ENCODE data around the gene STAT4. TPM values are rescaled to one million over a fixed set of nuclear protein-coding genes. Genes with fewer than 3 reads are reported as not detected.

STAT4 gene
- total and polyA plus RNA-seq, 11 donors: 0.32 to 21.5 (median 1.9) TPM

DNA sequence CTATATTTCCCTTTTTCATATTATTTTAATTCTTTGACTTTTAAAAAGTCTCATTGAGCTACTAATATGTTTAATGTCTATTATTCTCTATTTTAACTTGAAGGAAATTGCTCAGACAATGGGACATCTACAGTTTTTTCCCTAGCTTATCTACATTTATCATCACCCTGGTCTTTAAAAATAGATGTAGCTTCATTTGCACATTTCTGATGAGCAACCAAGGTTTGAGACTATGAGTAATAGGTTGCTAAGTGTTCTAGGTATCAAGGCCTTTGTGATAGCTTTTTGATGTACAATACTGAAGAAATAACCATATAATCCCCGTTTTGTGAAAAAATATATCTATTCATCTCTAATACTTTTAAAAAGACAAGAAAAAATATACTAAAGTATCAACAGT is 47.0 kb downstream of the STAT4 start:
- WGBS, 4 donors: 86 to 97% (median 94%) methylated on average over 1 of the region's 1 CpG
- TF ChIP-seq, protein P1, sequence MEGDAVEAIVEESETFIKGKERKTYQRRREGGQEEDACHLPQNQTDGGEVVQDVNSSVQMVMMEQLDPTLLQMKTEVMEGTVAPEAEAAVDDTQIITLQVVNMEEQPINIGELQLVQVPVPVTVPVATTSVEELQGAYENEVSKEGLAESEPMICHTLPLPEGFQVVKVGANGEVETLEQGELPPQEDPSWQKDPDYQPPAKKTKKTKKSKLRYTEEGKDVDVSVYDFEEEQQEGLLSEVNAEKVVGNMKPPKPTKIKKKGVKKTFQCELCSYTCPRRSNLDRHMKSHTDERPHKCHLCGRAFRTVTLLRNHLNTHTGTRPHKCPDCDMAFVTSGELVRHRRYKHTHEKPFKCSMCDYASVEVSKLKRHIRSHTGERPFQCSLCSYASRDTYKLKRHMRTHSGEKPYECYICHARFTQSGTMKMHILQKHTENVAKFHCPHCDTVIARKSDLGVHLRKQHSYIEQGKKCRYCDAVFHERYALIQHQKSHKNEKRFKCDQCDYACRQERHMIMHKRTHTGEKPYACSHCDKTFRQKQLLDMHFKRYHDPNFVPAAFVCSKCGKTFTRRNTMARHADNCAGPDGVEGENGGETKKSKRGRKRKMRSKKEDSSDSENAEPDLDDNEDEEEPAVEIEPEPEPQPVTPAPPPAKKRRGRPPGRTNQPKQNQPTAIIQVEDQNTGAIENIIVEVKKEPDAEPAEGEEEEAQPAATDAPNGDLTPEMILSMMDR (IDR thresholded peaks at IDR 0.05): no peak
- no peak for TF ChIP-seq POLR2A (IDR thresholded peaks at IDR 0.05)
- intact Hi-C loops (cut with DNase I): no loop called here
- no peak overlapping the region for H3K27ac ChIP-seq
- no peaks in the 10 kb centered on the region for H3K36me3 ChIP-seq
- H3K27me3 ChIP-seq: no peaks in the 10 kb centered on the region
- DNase-seq: no peak
- H3K4me3 ChIP-seq: no peak overlapping the region
- no peaks in the 10 kb centered on the region for H3K4me1 ChIP-seq
- H3K9me3 ChIP-seq: no peaks in the 10 kb centered on the region
- ATAC-seq: no peak

DNA sequence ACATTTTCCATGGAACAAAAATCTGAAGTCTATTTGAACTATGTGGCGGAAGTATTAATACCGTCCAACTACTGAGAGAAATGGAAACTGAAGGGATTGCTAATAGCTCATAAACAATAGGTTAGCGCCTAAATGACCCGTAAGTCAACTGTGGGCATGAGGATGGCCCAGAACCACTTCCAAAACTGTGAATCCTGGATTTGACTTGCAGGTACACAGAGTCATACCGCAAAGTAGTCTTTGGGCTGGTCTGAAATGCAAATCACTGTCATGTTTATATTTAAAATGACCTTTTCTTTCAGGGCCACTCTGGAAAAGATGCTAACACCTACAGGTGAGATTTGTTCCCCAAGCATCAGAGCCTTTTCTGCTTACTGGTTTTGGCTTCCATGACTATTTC is 50.6 kb downstream of the STAT4 start:
- Histone ChIP-seq H3K4me1 (no peaks in the 10 kb centered on the region), H3K4me3 (no peak overlapping the region), H3K9me3 (peaks cover 0 to 13% (median 0%) of the 10 kb centered on the region in 12 donors), H3K36me3 (no peaks in the 10 kb centered on the region), H3K27me3 (no peaks in the 10 kb centered on the region), H3K27ac (no peak overlapping the region)
- no peak for DNase-seq
- ATAC-seq: no peak
- TF ChIP-seq, protein P1 (IDR thresholded peaks at IDR 0.05): no peak
- TF ChIP-seq POLR2A (IDR thresholded peaks at IDR 0.05): no peak
- 93 to 96% (median 95%) methylated on average over 5 of the region's 5 CpGs for WGBS, 4 donors
- intact Hi-C loops (cut with DNase I): no loop called here

DNA sequence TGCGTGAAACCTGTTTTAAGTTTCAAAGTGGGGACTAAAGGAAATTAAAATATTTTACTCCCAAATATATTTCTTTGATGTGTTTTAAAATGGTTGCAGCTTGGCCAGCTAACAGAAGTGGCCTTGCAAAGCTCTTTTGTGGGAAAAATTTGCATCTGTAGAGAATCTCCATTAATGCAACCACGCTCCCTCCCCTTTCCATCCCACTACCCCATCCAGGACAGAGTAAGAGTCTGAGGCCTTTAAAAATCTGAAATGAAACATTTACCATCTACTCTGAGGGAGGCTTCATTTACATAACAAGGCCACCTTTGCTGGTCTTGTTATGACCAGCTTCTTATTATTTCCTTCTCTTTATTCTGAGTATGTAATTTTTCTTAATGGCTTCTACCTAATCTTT is 63.5 kb downstream of the STAT4 start:
- DNase-seq (no peak), ATAC-seq (no peak)
- H3K27me3 ChIP-seq: no peaks in the 10 kb centered on the region
- no peak overlapping the region for H3K27ac ChIP-seq
- H3K9me3 ChIP-seq: peaks cover 0 to 6% (median 0%) of the 10 kb centered on the region in 12 donors
- no peaks in the 10 kb centered on the region for H3K36me3 ChIP-seq
- intact Hi-C loops (cut with DNase I): no loop called here
- no peak overlapping the region for H3K4me3 ChIP-seq
- 93 to 99% (median 98%) methylated on average over 2 of the region's 2 CpGs for WGBS, 4 donors
- TF ChIP-seq, protein P1 (IDR thresholded peaks at IDR 0.05): no peak
- no peak for TF ChIP-seq POLR2A (IDR thresholded peaks at IDR 0.05)
- H3K4me1 ChIP-seq: no peaks in the 10 kb centered on the region

DNA sequence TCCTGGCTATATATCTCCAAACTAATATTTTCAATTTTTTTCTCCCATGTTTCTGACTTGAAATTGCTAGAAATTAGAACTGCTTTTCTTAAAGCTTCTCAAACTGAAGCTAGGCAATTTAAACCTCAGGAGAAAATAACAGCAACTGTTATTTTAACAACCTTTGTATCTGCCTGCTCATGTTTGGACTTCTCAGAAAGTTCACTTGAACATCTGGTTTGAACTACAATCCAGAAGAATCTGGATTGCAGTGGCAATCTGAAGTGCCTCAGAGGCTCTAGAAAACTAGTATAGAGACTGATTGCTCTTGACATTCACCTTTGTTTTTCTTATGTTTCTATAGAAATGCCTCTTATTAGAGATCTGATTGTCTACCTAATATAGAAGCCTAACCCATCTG is 64.1 kb downstream of the STAT4 start:
- DNase-seq (no peak), ATAC-seq (no peak)
- intact Hi-C loops (cut with DNase I): no loop called here
- H3K27me3 ChIP-seq: no peaks in the 10 kb centered on the region
- no peaks in the 10 kb centered on the region for H3K36me3 ChIP-seq
- no peak for TF ChIP-seq POLR2A (IDR thresholded peaks at IDR 0.05)
- TF ChIP-seq, protein P1 (IDR thresholded peaks at IDR 0.05): no peak
- H3K27ac ChIP-seq: no peak overlapping the region
- no peaks in the 10 kb centered on the region for H3K4me1 ChIP-seq
- peaks cover 0 to 6% (median 0%) of the 10 kb centered on the region in 12 donors for H3K9me3 ChIP-seq
- no peak overlapping the region for H3K4me3 ChIP-seq

All from heart left ventricle (tissue), 16 donors.